NT2/D1 (cell line): Measurements from ENCODE around the gene EFS.

Experiments used
- SUZ12 ChIP-seq: IDR thresholded peaks from 2 replicates; pipeline ENCODE4 v1.6.1; 2011; ENCODE audit not compliant: insufficient read length, insufficient read depth; ENCODE audit errors: extremely low read depth
- YY1 ChIP-seq: IDR thresholded peaks from 2 replicates; pipeline ENCODE4 v1.6.1; 2011; ENCODE audit not compliant: insufficient read length, insufficient read depth
- ZNF274 ChIP-seq: IDR thresholded peaks from 2 replicates; pipeline ENCODE4 v1.6.1; 2011; ENCODE audit warnings: mild to moderate bottlenecking, low read depth, low read length

DNA sequence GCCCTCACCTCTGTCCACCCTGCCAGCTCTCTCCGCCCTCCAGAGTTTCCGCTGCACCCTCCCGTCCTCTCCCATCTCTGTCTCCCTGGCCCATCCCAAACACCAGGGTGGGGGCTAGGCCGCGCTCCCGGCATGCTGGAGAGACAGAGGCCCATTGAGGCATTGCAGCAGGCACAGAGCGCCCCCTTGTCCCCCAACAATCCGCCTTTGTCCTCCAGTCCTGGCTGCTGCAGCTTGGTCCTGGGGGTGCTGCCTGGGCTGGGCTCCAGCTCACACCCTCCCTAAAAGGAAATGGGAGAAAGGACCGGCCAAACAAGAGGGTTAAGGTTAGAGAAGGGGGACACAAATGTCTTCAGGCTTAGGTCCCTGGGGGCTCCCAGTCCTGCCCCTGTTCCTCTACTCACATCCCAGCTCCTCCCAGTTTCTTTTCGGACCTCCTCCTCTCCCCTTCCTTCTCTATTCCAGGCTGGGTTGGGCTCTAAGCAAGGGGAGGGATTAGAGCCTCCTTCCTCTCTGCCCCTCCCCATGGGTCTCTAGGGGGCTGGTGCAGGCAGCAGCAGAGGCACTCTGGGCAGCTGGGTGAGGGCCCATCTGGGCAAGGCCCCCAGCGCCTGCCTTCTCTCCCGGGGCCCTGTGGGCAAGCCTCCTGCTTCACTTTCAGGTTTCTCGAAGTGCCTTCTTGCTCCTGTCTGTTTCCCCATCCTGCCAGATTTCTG lies 11.7 kb upstream of the EFS start, which contains the start of gene CMTM5:
- no peak for TF ChIP-seq YY1
- no peak for TF ChIP-seq SUZ12
- no peak for TF ChIP-seq ZNF274
